Anterior cingulate cortex (tissue), 58 donors: ENCODE measurements around the gene FNDC3A.
"Not testable (repeated sequence)": the region's sequence is repeated elsewhere in the genome, so short reads cannot be mapped to it uniquely, and the experiment has no call there.

Experiments
- DNase-seq, 58 donors: peaks; one replicate each; lab custom pipeline; 2025; lab: John Stamatoyannopoulos, UW

The FNDC3A gene

DNA sequence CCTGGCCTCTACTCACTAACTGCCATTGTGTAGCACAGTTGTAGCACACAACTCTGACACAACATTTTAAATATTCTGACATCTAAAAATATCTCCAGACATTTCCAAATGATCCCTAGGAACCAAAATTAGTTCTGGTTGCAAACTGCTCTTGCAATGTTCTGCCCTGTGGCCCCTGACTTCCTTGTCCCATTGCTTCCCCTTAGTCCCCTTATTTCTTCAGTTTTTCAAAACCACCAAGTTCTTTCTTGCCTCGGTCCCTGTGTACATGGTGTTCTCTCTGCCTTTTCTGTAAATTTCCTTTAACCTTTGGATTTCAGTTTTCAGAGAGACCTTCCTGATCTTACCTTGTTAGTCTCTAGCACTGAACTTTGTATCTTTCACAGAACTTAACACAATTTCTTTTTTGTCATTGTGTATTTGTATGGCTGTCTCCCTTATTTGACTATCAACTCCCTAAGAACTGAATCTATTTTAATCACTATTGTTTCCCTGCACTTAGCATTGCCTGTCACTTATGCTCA is 156.8 kb downstream of the FNDC3A start:
- DNase-seq = no peak

DNA sequence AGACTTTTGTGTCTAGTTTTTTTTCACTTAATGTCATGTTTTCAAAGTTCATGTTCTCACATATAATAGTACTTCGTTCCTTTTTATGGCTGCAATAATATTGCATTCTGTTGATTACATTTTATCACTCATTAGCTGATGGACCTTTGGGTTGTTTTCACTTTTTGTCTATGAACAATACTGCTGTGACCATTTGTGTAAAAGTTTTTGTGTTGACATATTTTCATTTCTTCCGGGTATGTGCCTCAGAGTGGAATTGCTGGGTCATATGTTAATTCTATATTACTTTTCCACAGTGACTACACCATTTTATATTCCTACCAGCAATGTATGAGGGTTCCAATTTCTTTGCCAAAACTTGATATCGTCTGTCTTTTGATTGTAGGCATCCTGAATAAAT is 158.6 kb downstream of the FNDC3A start:
- DNase-seq = no peak

GRCh38 chr13:49137138-49137643 is 161.5 kb downstream of the FNDC3A start:
- not testable (repeated sequence) for DNase-seq

DNA sequence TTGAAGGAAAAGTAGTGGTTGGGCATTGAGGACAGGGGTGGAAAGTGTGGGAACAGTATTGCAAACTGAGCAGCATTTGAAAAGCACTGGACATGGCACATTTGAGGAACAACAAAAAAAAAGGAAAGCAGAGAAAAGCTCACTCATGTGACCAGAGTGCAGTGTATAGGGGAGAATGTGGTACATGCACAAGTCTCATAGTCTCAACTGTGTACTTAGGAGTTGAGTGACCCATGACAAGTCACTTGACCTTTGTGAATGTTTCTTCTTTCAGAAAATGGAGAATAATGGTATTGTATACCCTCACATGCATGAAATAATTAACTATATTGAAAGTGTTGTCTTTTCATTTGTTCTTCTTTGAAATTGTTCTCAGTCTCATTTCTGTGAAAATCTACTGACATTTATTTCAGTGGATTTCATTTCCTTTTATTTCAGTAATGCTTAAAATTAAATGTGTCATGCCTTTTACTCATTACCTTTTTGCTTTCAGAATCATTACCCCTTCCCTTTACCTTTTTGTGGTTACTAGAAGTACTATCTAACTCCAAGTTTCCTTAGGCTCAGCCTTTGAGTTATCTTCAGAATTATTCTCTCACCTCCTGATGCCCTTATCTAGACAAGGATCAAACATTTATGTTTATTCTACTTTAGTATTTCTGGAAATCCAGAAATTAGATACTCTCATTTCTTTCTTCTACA is 165.3 kb downstream of the FNDC3A start:
- no peak for DNase-seq

DNA sequence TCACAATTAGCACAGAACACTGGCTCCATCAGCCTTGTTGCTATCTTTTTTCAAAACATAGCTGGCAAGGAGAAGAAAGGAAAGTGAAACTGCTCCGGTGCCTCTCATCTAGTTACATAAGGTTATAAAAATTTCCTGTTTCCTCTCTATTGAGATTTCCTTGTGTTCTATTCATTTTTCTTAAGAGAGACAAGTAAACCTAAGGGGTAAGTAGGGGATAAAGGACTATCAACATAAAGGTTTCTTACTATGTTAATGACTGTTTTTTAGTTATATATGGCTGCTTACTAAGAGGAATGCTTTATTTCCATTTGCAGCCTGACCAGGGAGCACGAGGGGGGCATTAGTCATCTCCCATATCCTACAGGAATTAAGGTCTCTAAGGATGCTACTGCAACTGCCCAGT is 171.2 kb downstream of the FNDC3A start:
- no peak for DNase-seq

- no peak for DNase-seq
Measured at GRCh38 chr13:49148405-49148804, 172.7 kb downstream of the FNDC3A start.

DNA sequence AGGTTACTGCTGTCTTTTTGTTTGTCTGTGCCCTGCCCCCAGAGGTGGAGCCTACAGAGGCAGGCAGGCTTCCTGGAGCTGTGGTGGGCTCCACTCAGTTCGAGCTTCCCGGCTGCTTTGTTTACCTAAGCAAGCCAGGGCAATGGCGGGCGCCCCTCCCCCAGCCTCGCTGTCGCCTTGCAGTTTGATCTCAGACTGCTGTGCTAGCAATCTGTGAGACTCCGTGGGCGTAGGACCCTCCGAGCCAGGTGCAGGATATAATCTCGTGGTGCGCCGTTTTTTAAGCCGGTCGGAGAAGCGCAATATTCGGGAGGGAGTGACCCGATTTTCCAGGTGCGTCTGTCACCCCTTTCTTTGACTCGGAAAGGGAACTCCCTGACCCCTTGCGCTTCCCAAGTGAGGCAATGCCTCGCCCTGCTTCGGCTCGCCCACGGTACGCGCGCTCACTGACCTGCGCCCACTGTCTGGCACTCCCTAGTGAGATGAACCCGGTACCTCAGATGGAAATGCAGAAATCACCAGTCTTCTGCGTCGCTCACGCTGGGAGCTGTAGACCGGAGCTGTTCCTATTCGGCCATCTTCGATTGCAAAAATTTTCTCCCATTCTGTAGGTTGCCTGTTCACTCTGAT is 182.4 kb downstream of the FNDC3A start:
- not testable (repeated sequence) for DNase-seq

DNA sequence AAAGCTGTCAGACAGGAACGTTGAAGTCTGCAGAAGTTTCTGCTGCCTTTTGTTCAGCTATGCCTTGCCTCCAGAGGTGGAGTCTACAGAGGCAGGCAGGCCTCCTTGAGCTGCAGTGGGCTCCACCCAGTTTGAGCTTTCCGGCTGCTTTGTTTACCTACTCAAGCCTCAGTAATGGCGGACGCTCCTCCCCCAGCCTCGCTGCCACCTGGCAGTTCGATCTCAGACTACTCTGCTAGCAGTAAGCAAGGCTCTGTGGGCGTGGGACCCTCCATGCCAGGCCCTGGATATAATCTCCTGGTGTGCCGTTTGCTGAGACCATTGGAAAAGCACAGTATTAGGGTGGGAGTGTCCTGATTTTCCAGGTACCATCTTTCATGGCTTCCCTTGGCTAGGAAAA is 187.4 kb downstream of the FNDC3A start:
- not testable (repeated sequence) for DNase-seq

GRCh38 chr13:49164712-49165111 is 189.0 kb downstream of the FNDC3A start:
- DNase-seq = no peak

- no peak for DNase-seq
Measured at GRCh38 chr13:49165798-49166752, 190.4 kb downstream of the FNDC3A start.

GRCh38 chr13:49171359-49171758 is 195.6 kb downstream of the FNDC3A start:
- DNase-seq = no peak

GRCh38 chr13:49183672-49184325 is 208.1 kb downstream of the FNDC3A start:
- no peak for DNase-seq

- no peak for DNase-seq
Measured at GRCh38 chr13:49184621-49185020, 208.9 kb downstream of the FNDC3A start.

GRCh38 chr13:49185264-49185663 is 209.6 kb downstream of the FNDC3A start:
- no peak for DNase-seq

DNA sequence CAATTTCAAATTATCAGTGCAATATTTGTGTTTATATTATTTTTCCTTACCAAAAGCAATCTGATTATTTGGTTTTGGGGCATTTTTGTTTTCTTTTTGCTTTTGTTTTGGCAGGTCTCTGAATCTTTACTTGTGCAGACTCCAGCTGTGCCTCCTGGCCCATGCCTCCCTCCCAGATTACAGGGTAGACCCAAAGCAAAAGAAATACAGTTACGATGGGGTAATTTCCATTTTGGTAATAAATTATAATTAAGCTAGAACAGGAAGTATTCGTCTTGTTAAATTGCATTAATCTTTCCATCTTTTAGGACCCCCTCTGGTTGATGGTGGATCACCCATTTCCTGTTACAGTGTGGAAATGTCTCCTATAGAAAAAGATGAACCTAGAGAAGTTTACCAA is 215.2 kb downstream of the FNDC3A start:
- no peak for DNase-seq

GRCh38 chr13:49206641-49207040 is 230.9 kb downstream of the FNDC3A start:
- no peak for DNase-seq

- no peak for DNase-seq
Measured at GRCh38 chr13:49208619-49209018, 232.9 kb downstream of the FNDC3A start.

GRCh38 chr13:49210114-49210513 is 234.4 kb downstream of the FNDC3A start:
- DNase-seq = no peak

GRCh38 chr13:49210669-49211068 is 235.0 kb downstream of the FNDC3A start:
- no peak for DNase-seq

DNA sequence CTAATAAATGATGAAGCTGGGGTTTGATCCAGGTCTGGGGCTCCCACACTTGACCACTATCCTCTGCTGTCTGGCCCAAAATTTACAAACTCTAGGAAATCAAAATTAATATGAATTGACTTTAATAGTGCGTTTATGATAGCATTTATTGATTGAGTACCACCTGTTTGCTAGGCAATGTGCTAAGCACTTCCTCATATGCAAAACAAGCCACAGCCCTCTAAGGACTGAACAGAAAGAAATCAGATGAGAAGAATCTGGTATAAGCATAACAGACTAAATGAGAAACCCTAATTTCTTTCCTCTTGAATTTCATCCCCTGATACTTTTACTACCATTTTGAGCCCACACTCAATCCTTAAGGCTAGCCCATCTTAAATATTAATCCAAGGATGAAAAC is 237.8 kb downstream of the FNDC3A start:
- no peak for DNase-seq
